KMS-11 (cell line): ENCODE results near the gene GDF9.

Source experiments
- H2AFZ ChIP-seq: fragments of 200-600 bp; sonication (generic); 2 replicates; pipeline ENCODE4 v1.6.1; 2016; ENCODE audit warnings: antibody characterized with exemption, mixed run types, low read depth
- H3K27ac ChIP-seq: fragments of 200-600 bp; sonication (generic); 2 replicates; pipeline ENCODE4 v1.6.1; 2016; ENCODE audit warnings: mild to moderate bottlenecking, mixed run types
- H3K27me3 ChIP-seq: fragments of 200-600 bp; sonication (generic); 2 replicates; pipeline ENCODE4 v1.6.1; 2017; ENCODE audit warnings: mild to moderate bottlenecking, low read depth, mixed run types, moderate library complexity; ENCODE audit not compliant: insufficient read depth
- H3K36me3 ChIP-seq: fragments of 200-600 bp; sonication (generic); 2 replicates; pipeline ENCODE4 v1.6.1; 2017; ENCODE audit warnings: mild to moderate bottlenecking, mixed run types; ENCODE audit not compliant: insufficient read depth
- H3K4me1 ChIP-seq: fragments of 200-600 bp; sonication (generic); 2 replicates; pipeline ENCODE4 v1.6.1; 2016; ENCODE audit warnings: mild to moderate bottlenecking, low read depth, mixed run types; ENCODE audit not compliant: poor library complexity, severe bottlenecking
- H3K4me2 ChIP-seq: fragments of 200-600 bp; sonication (generic); 2 replicates; pipeline ENCODE4 v1.7.0; 2016; ENCODE audit warnings: mild to moderate bottlenecking, mixed run types
- H3K4me3 ChIP-seq: fragments of 200-600 bp; sonication (generic); IDR thresholded peaks from 2 replicates; pipeline ENCODE4 v1.6.1; 2017; ENCODE audit warnings: low read depth, low read length, mixed read lengths; ENCODE audit not compliant: insufficient read depth
- H3K79me2 ChIP-seq: fragments of 200-600 bp; sonication (generic); 2 replicates; pipeline ENCODE4 v1.6.1; 2016; ENCODE audit warnings: low read depth, mixed run types; ENCODE audit not compliant: insufficient read depth
- H3K9ac ChIP-seq: fragments of 200-600 bp; sonication (generic); 2 replicates; pipeline ENCODE4 v1.6.1; 2016; ENCODE audit warnings: mild to moderate bottlenecking, mixed run types
- H4K20me1 ChIP-seq: fragments of 200-600 bp; sonication (generic); 2 replicates; pipeline ENCODE4 v1.6.1; 2016; ENCODE audit warnings: mild to moderate bottlenecking, mixed run types; ENCODE audit not compliant: insufficient read depth
- TF ChIP-seq, protein P1 (sequence below): fragments of 200-600 bp; sonication (generic); conservative IDR thresholded peaks from 2 replicates; pipeline ENCODE4 v1.6.1; 2017; ENCODE audit warnings: low read depth, mild to moderate bottlenecking, antibody characterized with exemption, low read length, moderate library complexity, mixed read lengths

Gene GDF9

DNA sequence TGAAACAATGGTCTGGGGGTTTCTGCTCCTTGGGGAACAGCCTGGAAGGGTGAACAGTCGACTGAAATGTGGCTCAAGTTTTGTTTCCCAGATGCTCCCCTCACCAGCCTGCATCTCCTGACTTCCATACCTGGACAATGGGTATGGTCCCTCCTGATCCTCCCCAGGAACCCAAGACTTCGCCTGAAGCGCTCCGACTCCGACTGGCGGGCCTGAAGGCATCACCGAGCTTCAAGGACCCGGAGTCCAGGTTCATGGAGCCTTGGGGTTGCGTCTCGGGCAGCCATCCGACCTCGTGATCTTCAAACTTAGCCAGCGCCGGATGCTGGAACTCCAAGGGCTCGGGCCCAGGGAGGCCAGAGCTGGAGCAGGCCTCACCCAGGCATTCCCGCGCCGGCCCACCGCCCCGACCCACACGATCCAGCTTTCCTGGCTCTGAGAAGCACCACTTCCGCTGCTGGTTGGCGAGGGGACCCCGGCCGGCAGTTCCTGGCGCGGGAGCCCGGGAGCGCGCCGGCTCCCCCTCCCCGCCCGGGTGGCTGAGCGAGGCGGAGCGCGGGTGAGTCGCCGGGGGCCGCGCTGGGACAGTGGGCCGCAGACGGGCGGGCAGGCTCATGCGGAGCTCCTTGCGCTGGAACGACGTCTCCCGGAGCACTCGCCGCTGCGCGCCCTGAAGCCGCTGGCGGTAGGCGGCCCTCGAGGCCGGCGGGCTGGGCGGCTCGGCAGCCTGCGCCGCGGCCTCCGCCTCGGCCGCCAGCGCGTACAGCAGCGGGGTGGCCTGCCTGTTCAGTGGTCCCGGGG is 41.0 kb downstream of the GDF9 start:
- no peak overlapping the region for H3K27ac ChIP-seq
- H3K9ac ChIP-seq = no peak overlapping the region
- H3K4me1 ChIP-seq = peaks cover 5% of the 10 kb centered on the region
- TF ChIP-seq, protein P1, sequence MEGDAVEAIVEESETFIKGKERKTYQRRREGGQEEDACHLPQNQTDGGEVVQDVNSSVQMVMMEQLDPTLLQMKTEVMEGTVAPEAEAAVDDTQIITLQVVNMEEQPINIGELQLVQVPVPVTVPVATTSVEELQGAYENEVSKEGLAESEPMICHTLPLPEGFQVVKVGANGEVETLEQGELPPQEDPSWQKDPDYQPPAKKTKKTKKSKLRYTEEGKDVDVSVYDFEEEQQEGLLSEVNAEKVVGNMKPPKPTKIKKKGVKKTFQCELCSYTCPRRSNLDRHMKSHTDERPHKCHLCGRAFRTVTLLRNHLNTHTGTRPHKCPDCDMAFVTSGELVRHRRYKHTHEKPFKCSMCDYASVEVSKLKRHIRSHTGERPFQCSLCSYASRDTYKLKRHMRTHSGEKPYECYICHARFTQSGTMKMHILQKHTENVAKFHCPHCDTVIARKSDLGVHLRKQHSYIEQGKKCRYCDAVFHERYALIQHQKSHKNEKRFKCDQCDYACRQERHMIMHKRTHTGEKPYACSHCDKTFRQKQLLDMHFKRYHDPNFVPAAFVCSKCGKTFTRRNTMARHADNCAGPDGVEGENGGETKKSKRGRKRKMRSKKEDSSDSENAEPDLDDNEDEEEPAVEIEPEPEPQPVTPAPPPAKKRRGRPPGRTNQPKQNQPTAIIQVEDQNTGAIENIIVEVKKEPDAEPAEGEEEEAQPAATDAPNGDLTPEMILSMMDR = no peak
- no peaks in the 10 kb centered on the region for H4K20me1 ChIP-seq
- H3K4me3 ChIP-seq = no peak overlapping the region
- H2AFZ ChIP-seq = no peak overlapping the region
- no peaks in the 10 kb centered on the region for H3K36me3 ChIP-seq
- no peaks in the 10 kb centered on the region for H3K27me3 ChIP-seq
- H3K4me2 ChIP-seq = no peak overlapping the region
- H3K79me2 ChIP-seq = no peaks in the 10 kb centered on the region

DNA sequence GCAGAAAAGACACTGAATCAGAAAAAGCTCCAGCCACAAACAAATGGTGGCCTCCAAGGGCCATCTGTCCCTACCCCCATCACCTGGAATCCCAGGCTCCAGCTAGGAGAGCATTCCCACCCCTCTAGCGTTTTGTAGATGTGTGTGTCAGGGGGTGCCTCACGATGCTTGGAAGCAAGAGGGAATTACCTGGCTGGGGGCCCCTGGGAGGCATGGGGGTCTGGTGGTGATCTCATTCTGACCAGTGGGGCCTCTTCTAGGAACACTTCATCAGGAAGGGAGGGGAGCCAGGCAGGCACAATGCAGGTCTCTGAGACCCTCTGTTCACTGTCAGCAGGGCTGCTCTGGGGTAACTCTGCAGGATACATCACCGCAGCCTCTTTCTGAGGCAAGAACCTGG is 41.8 kb downstream of the GDF9 start:
- Histone ChIP-seq H3K79me2 (no peaks in the 10 kb centered on the region), H3K4me1 (peaks cover 4% of the 10 kb centered on the region), H3K9ac (no peak overlapping the region), H3K4me3 (no peak overlapping the region), H4K20me1 (no peaks in the 10 kb centered on the region), H3K27ac (no peak overlapping the region), H3K27me3 (no peaks in the 10 kb centered on the region), H3K36me3 (no peaks in the 10 kb centered on the region), H3K4me2 (no peak overlapping the region), H2AFZ (no peak overlapping the region)
- TF ChIP-seq, protein P1 = no peak

DNA sequence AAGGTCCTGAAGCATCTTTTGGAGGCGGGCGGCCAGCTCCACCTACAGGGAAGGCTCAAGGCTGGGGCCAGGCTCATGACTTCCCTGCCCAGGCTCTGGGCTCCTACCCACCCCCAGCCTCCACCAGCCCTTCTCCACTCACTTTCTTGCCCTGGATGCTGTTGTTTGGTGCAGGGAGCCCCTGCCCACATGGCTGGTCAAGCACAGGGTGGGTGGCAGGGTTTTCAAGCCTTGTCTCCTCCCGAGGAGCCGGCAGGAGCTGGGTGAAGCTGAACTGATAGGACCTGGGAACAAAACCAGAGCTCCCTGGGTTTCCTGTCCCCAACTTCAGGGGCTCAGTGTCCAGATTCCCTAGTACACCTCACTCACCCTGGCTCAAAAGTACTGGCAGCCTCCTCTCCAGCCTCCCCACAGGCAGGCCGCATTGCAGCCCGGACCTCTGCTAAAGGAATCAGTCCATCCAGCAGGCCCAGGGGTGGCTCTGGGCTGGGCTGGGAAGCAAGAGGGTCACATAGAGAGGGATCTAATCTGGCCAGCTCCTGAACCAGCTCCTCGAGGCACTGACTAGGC is 42.7 kb downstream of the GDF9 start:
- Histone ChIP-seq H3K4me1 (peaks cover 3% of the 10 kb centered on the region), H3K4me3 (no peak overlapping the region), H3K27ac (no peak overlapping the region), H3K79me2 (no peaks in the 10 kb centered on the region), H3K36me3 (no peaks in the 10 kb centered on the region), H3K4me2 (no peak overlapping the region), H2AFZ (no peak overlapping the region), H4K20me1 (no peaks in the 10 kb centered on the region), H3K27me3 (no peaks in the 10 kb centered on the region), H3K9ac (no peak overlapping the region)
- TF ChIP-seq, protein P1 = no peak

DNA sequence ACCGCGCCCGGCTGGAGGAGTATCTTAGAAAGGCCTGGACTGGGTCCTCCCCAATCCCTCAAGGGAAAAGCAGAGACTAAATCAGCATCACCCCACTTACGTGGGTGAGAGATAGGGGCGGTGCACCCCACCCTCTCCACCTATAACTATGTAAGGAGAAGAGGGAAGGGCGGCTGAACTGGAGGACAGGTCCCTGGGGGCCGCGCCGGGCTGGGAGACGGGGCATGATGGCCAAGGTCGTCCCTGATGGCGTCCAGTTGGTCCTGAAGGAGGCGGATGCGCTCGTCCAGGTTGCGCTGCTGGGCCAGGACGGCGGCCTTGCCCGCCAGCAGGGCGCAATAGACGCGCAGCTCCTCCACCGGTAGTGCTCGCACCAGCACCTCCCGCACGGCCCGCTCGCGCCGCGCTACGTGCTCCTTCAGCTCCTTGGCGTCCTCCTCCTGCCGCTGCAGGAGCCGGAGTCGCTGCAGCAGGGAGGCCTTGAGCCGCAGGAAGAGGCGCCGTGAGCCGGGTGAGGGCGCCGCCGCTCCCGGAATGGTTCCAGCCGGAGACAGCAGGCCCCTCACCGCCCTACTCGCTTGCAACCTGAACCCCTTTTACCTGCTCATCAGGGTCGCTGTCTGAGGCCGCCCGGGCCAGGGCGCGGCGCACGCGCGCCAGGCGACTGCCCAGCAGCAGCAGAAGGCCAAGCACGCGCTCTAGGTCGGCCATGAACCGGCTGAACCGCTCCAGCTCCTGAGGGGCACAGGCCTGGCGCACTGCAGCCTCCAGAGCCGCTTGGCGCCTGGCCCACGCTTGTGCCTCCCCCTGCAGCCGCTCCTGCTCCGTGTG is 43.4 kb downstream of the GDF9 start:
- Histone ChIP-seq H3K27ac (no peak overlapping the region), H3K27me3 (no peaks in the 10 kb centered on the region), H3K9ac (no peak overlapping the region), H3K4me1 (peaks cover 3% of the 10 kb centered on the region), H3K79me2 (no peaks in the 10 kb centered on the region), H2AFZ (no peak overlapping the region), H3K4me3 (no peak overlapping the region), H4K20me1 (no peaks in the 10 kb centered on the region), H3K4me2 (no peak overlapping the region), H3K36me3 (no peaks in the 10 kb centered on the region)
- TF ChIP-seq, protein P1 = no peak
